Astrocyte of the spinal cord (primary cell): ENCODE measurements around the gene SIGLEC6.

ENCODE experiments used
- DNase-seq: peaks from one replicate; pipeline ENCODE4 v3.0.0; 2011; ENCODE audit warnings: low read depth, low spot score
- H3K4me3 ChIP-seq: 2 replicates; pipeline ENCODE4 v1.5.1; 2011; ENCODE audit warnings: low read depth, mild to moderate bottlenecking, low read length, moderate library complexity
- CTCF ChIP-seq: IDR thresholded peaks from 2 replicates; pipeline ENCODE4 v1.5.1; 2012; ENCODE audit warnings: low read depth, mild to moderate bottlenecking, low read length, inconsistent platforms
- in situ Hi-C: cut with HindIII; loops from 2 replicates; pipeline ENCODE4 v1.10.0; 2017; ENCODE audit warnings: low sequenced_read_pairs

The SIGLEC6 gene

DNA sequence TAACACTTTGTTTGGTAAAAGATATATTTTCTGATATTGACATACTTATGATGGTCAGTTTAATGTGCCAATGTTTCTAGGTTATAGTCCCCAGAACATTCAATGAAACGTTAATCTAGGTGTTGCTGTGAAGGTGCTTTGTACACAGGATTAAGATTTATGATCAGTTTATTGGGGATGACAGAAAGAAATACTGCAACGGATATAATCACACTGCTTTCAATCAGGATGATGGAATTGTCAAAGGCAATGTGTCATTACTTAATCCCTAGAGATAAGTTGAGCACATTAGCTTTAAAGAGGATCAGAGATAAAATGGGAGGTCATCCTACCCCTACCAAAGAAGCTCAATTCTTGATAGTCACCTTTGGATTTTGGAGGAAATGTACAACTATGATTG is 17.5 kb downstream of the SIGLEC6 start:
- in situ Hi-C loops = no loop called here
- no peak for TF ChIP-seq CTCF
- no peak overlapping the region for H3K4me3 ChIP-seq
- DNase-seq = no peak

DNA sequence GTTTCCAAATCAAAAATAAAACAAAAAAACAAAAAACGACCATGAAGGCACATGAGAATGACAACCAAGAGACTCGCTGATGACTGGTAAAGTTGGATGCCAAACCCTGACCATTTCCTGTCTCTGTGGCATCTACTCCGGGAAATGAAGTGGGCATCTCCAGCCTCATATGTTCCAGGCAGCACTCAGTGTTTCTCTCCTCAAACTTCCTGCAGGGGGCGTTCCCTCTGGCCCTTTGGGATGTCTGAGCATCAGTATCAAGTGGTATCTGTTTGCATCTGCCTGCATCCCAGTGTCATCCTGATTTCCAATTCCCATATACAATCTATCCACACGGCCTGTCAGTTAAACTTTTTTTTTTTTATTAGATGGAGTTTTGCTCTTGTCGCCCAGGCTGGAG is 20.1 kb downstream of the SIGLEC6 start:
- no peak for TF ChIP-seq CTCF
- no peak for DNase-seq
- no peak overlapping the region for H3K4me3 ChIP-seq
- in situ Hi-C loops = no loop called here

DNA sequence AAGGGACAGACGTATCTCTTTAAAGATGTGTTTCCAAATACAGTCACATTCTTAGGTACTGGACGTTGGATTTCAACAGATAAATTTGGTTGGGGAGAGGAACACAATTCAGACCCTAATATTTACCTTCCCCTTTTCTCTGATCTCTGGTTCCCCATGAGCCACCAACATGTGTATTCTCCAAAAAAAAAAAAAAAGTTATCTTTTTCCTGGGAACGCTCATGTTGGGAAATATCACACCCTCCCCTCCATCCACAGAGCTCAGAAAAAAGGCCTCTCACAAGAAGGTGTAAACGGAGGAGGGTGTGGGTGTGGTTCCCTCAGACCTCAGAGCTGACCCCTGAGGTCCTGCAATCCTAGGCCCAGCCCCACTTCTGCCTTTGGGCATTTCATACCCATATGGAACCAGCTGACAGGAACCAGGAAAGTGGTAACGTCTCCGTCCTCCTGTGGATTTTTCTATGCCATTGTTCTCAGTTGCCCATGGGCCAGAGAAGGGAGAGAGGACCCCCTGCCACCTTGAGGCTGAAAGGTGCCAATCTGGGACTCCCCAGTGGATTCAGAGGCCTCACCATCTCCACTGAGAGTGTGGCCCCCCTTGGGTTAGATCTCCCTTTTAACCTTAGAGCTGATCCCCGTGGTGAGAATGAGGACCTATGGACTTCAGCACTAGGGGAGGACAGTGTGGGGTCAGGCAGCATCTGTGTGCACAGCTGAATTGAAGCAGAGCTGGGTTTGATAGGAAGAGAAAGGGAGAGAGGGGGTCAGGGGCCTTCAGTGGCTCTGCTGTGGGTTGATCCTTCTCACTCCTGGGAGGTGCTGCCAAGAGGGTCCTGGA is 21.4 kb downstream of the SIGLEC6 start:
- in situ Hi-C loops = no loop called here
- no peak for TF ChIP-seq CTCF
- DNase-seq = no peak
- H3K4me3 ChIP-seq = no peak overlapping the region

- in situ Hi-C loops = no loop called here
- no peak for DNase-seq
- no peak for TF ChIP-seq CTCF
- no peak overlapping the region for H3K4me3 ChIP-seq
These were observed 23.3 kb downstream of the SIGLEC6 start for GRCh38 chr19:51508059-51508733.

DNA sequence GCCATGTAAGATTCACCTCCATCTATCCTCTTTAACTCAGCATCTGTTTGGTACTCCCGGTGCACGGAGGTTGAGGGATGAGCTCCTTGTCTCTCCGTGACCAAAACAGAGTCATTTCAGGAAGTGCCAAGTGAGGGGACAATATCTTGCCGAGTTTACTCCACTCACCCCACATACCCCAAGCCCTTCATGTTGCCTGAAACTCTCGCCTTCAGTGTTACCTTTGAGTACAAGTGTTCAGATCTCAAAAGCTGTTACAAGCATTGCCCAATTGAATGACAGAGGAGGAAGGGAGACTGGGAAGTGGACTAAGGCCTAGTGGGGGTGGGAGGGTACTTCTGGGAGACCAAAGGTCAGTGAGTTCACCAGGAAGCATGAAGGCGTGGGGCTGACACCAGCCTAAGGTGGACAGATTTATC is 23.8 kb downstream of the SIGLEC6 start:
- TF ChIP-seq CTCF = no peak
- in situ Hi-C loops = no loop called here
- H3K4me3 ChIP-seq = no peak overlapping the region
- DNase-seq = no peak

DNA sequence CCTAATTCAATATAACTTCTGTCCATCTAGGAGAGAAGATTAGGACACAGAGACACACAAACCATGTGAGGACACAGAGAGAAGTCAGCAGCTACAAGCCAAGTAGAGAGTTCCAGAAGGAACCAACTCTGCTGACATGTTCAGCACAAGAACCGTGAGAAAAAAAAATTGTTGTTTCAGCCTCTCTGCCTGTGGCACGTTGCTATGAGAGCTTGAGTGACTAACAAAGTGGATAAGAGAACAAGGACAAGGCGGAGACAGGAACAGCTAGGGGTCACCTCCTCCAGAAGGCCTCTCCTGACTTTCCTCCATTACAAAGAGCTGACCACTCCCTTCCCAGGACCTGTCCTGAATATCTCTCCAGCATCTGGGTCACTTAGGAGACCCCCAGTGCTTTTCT is 24.3 kb downstream of the SIGLEC6 start:
- no peak for DNase-seq
- no peak overlapping the region for H3K4me3 ChIP-seq
- TF ChIP-seq CTCF = no peak
- in situ Hi-C loops = no loop called here
